Activated CD8-positive, alpha-beta memory T cell treated with anti-CD3 and anti-CD28 coated beads for 24 hours (primary cell): ENCODE measurements around the gene ANTXR2.
"Not testable (repeated sequence)": the region's sequence is repeated elsewhere in the genome, so short reads cannot be mapped to it uniquely, and the experiment has no call there.

Experiments
- DNase-seq: peaks from one replicate; pipeline ENCODE4 v3.0.0-alpha.2; 2020

Gene ANTXR2

DNA sequence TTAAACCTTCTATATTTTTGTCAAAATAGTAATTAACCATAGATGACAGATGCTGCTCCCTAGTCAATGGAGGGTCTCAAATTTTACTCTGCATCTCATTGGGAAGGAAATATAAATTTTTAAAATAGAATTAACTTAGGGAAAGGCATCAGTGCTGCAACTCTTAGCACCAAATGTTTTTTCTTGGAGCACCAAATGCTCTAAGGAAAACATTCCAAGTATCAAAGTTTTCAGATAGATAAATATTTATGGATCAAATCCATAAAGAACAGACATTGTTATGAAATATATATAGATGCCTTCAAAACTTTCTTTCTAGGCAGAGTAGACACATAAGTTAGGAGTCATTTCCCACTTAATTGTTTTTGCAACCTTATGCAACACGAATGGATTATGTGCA, 168.7 kb downstream of the ANTXR2 start:
- no peak for DNase-seq

DNA sequence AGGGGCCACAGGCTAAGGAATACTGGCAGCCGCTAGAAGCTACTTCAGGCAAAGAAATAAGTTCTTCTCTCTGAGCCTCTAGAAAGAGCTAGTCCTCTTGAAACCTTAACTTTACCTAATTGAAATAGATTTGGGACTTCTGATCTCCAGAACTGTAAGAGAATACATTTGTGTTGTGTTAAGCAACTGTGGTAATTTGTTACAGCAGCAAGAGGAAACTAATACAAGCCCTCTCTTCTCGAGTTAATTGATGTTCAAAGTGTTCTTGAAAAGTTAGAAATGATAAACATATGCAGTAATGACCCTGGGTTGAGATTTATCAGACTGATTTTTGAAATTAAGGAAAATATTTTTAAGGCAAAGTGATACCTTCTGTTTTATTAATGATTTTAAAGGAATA, 172.8 kb downstream of the ANTXR2 start:
- no peak for DNase-seq

DNA sequence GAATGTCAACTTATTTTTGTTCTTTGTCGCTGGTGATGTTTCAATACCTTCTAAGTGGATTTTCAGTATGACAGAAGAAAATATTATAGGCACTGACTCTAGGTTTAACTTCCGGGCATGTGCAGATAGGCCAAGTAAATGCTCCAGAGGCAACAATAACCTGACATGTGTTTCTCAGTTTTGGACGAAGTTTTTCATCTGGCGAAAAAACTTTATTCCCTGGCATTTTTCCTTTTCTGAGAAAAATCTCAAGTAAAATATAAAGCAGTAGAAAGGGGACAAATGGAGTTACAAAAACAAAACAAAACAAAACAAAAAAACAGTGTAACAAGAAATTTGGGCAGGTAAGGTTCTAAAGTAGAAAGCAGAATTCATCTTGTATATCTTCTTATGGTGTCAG, 173.5 kb downstream of the ANTXR2 start:
- no peak for DNase-seq

DNA sequence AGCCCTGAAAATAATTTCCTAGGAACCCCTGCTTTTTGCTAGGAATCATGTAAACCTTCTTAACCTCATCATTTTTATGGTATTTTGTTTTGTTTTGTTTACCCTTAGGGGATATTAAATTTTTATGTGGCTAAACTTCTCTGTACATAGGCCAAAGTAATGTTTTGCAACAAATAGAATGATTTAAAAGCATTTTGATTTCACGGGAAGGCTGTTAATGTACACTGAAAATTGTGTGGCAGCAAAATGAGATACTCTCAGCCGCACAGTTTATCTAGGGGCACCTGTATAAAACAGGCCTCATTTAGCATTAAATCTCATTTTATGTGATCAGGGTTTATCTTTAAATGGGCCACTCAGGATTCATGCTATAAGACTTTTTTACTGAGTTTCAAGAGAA, 175.0 kb downstream of the ANTXR2 start:
- no peak for DNase-seq

DNA sequence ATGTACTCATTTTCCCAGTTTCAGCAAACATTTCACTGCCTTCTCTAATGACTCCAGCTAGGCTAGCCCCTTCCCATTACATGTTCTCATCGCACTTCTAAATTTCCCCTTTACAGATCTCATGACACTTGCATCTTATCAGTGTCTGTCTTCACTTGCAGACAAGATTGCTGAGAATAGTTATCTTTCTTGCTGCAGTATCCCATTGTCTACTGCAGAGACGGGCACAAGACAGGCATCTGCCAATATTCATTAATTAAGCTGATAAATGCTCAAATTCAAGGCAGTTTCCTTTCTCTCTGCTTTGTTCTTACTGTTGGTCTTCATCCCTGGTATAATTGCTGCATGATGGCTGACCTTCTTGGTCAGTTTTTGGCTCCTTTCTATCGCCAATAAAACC, 175.9 kb downstream of the ANTXR2 start:
- no peak for DNase-seq

DNA sequence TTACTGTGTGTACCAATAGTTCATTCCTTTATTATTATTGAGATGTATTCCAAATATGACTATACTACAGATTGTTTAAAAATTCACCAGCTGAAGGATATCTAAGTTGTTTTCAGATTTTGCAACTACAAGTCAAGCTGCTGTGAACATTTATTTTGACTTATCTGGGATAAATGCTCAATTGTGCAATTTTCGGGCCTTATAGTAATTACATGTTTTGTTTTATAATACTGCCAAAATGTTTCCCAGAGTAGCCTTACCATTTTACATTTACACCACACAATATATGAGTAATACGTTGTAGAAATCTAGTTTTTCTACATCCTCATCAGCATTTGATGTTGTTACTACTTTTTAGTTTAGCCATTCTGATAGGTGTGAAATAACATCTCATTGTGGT, 179.6 kb downstream of the ANTXR2 start:
- DNase-seq, result no peak

DNA sequence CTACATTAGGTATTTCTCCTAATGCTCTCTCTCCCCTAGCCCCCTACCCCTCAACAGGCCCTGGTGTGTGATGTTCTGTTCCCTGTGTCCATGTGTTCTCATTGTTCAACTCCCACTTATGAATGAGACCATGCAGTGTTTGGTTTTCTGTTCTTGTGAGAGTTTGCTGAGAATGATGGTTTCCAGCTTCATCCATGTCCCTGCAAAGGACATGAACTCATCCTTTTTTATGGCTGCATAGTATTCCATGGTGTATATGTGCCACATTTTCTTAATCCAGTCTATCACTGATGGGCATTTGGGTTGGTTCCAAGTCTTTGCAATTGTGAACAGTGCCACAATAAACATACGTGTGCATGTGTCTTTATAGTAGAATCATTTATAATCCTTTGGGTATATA, 184.0 kb downstream of the ANTXR2 start:
- DNase-seq, result not testable (repeated sequence)

DNA sequence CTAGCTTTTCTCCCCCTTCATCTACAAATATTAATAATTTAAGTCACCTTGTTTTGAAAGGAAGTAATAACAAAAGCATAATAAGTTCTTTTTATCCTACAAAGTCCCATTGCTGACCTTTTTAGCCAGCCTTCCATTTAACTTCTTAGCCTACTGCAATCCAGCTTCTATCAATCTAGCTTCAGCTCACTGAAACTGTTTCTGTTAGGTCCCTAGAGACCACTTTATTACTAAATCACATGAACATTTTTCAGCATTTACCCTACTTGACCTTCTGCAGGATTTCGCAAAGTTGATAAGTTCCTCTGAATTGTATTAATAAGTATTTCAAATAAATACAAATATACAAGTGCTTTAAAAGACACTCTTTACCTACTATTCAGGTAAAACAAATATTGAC, 186.5 kb downstream of the ANTXR2 start:
- no peak for DNase-seq

DNA sequence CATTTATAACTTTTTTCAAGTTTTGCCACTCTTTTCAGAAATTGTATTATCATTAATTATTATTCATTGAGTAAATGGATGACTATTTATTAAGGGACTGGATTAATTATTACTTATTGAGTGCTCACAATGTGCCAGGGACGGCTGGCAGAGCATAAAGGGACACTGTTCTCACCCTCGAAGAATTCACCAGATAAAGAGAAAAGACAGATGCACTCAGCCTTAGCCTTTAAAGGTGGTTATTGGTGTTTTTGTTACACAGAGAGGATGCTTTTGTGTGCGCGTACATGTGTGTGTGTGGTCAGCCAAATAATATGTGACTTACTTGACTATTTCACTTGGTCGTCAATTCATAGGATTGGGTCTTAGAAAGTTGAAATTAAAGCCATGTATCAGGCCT, 187.0 kb downstream of the ANTXR2 start:
- no peak for DNase-seq

DNA sequence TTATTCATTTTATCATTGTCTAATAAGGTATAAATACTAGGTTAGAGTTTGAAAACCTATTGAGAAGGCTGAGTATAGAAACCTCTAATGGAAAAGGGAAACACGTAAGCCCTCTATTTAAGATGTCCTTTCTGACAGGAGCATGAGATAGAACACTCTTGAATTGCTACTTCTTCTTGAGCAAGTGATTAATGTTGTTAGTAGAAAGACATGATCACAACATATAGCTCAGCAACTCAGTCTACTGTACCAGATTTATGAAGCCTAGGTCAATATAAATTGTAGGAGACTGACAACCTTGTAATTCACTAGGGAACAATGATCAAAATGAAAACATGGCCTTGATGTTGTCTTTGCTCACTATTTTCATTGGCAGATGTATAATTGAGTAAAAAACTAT, 189.7 kb downstream of the ANTXR2 start:
- no peak for DNase-seq

DNA sequence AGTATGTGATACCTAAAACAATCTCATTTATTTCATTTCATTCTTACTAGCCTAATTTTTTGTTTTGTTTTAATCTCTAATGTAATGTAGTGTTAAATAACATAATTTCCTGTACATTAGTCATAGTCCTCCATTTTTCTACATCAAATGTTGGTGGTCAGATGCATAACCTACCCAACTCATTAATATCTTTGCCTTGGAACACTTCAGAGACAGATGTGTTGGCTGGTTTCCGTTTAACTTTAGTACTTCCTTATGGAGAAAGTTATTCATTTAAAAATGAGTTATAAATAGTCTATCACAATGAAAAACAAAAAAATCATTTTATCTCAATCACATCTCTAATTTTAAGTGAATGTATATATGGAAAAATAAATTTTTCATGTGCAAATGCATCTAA, 190.2 kb downstream of the ANTXR2 start:
- no peak for DNase-seq

DNA sequence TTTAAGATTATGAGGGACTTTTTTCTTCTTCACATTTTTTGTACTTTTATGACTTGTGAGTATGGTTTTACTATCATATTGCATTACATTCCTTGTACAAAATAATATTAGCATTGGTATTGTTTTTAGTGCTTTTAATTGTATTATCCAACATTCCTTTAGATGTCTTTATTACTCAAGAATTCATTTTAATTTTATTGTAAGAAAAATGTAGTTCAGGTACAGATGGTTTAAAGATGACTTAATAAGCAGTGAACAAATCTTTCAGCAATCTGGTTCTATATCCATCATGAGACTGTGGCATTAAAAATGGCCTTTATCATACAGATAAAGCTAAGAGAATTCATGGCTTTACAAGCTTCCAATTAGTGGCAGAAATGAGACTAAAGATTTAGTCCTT, 191.6 kb downstream of the ANTXR2 start:
- DNase-seq, result no peak

DNA sequence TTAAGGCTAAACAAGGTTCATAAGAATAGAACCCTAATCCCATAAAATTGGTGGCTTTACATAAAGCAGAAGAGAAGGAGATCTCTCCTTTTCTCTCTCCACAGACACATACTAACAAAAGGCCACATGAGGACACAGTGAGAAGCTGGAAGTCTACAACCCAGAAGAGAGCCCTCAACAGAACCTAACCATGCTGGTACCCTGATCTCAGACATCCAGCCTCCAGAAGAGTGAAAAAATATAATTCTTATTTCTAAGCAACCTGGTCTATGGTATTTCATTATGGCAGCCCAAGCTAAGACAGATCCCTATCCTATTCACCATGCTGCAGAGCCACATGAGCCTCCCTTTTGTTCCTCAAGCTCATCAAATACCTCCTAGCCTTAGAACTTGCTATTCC, 195.5 kb downstream of the ANTXR2 start:
- DNase-seq, result no peak

DNA sequence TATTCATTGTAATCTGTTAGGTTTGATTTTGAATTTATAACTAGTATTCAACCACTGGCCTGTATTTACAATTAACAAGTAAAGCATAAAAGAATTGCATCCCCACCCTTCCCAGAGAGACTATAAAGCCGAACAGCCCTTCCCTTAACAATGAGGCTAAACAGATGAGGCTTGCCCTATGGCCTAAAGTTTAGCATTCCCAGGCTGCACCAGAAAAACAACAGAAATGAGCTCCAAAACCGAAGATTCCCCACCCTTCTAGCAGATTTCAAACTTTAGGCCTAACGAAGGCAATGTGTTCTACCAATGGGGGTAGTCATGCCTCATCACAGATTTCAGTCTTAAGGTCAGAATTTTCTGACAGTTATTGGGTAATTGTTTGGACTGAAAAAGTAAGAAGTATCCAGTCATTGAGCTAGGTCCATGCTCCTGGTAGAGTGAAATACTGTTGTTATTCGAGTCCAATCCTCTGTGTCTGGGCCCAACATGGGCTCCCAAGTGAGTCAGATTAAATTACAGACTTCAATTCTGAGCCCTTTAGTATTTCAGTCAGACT, 197.6 kb downstream of the ANTXR2 start:
- no peak for DNase-seq

DNA sequence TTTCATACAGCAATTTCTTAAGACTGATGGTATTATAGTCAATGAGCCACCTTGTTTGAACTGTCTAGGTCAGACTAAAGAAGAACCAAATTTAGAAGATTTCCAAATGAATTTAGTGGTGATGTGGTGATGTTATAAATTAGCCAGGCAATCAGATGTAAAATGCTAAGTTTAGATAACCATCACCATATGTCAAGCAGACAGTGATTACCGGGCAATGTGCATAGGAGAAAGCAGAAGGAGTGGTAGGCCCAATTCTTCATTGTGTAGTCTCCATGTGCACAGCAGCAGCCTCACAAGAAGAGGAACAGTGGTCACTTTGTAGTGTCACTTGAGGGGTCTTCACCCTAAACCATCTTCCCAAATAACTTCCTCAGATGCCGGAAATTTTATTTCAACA, 198.8 kb downstream of the ANTXR2 start:
- no peak for DNase-seq

DNA sequence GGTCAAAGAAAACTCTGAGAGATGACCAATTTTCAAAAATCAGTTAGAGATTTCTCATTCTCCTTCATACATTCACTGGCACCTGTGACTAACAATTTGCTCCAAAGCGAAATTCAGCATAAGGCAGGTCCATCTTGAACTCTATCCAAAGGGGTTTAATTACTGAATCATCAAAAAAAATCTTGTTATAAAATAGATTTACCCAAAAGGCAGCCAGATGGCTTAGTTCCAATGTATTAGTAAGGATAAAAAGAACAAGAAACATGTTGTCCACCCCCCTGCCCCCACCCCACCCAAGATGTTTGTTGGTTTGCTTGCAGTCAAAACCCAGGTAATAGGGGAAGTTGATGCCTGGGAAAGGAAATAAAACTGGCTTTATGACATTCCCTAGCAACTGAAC, 200.3 kb downstream of the ANTXR2 start:
- DNase-seq, result no peak

DNA sequence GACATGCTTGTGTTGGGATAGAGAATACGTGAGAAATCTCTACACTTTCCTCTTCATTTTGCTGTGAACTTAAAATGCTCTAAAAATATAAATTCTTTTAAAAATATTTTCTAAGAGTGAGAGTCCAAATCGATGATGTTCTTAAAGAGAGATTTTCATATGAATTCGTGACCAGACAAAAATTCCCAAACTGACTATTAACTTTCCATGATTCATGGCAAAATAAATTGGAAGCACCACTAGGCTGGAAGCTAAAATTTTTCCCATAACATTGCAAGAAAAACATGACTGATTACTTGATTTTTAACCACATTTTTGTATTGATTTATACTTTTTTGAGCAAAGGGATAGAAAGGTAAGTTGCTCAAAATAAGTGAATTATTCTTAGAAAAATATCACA, 201.1 kb downstream of the ANTXR2 start:
- DNase-seq, result no peak

DNA sequence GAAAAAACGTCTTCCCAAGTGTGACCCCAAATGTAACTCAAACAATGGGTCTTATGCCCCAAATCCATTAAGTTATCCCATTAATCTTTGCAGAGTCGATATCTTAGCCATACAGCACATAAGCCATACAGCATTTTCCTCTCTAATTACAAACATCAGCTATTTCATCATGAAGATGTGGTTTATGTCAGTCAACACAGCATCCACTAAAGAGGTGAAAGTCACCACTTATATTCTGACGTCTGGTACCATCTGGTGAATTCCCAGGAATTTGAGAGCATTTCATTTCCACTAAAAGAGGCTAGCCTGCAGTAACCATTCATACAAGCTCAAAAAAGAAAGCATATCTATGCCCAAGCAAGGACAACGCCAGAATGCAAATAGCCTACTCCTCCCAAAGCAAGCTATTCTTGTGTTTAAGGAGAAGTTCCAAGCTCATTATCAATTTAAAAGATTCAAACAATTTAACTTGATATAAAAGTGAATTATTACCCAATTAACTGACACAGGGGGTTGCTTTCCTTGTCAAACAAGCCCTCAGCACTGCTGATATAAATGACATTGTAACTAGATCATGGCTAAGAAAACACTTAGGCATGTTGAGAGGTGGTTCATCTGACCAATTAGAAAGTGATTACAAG, 203.3 kb downstream of the ANTXR2 start:
- no peak for DNase-seq

DNA sequence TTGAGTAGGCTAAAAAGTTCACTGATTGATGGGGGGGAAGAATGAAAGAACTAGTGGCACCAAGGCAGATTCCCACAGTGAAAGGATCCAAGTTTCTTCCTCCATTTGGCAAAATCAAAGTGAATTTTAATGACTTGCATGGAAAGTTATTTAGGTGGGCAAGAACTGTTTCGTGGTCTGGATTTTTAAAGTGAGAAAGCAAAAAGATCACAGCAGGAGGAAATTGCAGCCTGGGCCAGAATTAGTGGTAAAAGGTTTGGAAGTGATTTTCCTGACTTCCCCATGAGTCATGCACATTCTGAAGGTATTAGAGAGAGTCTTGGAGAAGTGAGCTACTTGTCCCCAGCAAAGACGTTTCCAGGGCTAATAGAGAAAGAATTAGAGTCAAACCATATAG, 207.8 kb downstream of the ANTXR2 start:
- no peak for DNase-seq

DNA sequence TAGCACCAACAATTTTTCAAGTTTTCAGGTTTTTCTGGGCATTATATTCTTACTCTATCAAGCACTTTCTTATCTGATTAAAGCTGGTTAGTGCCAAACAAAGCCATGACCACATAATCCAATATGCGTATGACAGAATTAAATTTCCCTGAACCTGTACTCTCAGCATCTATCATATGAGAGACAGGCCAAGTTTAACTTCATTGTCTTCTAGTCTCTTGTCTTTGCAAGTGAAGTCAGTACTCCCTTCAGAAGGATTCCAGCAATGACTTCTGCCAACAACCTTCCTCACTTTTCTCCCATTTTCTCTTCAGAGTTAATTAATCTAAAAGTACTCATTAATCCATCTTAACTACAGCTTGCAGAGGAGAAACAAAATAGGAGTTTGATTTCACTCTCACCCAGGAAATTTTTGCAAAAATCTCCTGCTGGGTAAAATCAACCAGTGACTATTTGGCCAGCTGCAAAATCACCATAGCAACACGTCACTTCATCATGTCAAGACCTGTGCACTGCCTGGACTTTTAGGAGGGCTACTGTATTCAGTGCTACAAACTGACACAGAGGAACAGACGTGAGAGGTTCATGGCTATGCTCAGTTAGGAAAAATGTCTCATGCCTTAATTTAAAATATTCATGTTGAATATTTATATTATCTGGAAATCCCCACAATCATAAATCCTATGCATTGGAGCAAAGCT, 208.4 kb downstream of the ANTXR2 start:
- no peak for DNase-seq

DNA sequence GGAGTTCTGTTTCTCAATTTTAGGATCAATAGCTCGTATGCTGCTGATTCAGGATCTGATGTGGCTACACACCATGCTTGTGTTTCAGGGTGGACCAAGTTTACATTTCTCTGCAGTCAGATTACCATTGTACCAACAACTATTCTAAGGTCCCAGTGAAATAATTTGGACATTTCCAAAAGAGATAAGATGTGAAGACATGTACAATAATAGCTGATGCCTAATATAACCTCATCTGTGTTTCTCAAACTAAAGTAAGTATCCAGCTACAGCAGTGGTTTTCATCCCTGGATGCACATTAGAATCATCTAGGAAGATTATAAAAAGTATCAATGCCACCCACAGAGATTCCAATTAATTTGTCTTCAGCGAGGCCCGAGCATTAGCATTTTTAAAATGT, 209.7 kb downstream of the ANTXR2 start:
- no peak for DNase-seq

DNA sequence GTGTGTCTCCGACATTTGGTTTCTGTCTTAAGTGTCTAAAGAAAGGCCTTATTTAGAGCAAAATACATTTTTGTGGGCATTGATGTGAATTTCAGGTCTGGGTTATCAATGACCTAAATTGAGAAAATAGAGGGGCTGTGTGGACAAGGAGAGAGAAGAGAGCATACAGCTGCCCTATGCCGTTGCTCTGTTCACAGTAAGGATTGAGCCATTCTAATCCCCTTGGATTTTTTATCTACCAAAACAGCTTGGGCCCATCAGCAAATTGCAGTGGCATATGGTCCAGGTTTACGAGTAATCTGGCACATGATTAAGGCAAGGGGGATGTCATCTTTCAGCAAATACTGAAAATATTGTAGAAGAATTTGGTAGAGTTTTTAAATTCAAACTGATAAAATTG, 210.2 kb downstream of the ANTXR2 start:
- DNase-seq, result no peak

DNA sequence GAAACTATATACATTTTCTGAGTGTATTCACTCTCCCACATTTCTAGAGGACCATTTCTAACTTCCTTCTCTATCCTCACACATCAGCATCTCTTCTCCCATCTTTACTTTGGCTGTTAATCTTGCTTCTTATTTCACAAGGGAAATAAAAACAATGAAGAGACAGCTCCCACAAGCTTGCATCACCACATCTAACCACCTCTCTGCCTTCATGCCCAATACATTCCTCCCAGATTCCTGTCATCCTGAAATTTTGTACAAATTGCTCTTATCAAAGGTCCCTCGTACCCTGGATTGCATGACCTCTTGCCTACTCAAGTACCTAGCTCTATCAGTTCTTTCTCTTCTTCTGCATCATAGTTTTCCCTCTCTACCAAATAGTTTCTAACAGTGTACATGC, 215.2 kb downstream of the ANTXR2 start:
- DNase-seq, result no peak

DNA sequence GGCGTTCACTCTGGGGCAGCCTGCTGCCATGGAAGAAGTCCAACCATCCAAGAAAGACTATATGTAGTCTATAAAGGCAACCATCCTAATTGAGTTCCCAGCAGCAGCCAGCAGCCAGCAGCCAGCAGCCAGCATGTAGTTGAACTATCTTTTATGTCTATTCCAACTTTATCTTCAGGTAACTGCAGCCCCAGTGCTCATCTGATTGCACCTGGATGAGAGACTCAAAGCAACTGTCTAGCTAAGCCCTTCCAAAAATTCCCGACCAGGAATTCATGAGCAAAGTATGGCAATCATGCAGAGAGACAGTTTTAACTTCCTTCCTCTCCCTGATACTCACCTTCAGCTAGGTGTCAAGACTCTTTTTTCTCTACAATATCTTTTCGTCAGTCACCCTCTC, 216.8 kb downstream of the ANTXR2 start:
- DNase-seq, result no peak
